GM21360 (cell line): ENCODE data around the gene OTOF.
A peak's percentile ranks its signal among the peaks of the same experiment; 100 is the strongest.

Experiments used
- ATAC-seq: cut with Tn5 transposase; IDR thresholded peaks from one replicate; pipeline ENCODE4 v1.9.1; 2021; ENCODE audit warnings: mild to moderate bottlenecking, moderate library complexity; ENCODE audit not compliant: unreplicated experiment

The OTOF gene

GRCh38 chr2:26503231-26503880, 25.4 kb upstream of the OTOF start:
- ATAC-seq, result peak; percentile 78

- ATAC-seq, result no peak
These were observed 22.5 kb upstream of the OTOF start for GRCh38 chr2:26500406-26500805.

DNA sequence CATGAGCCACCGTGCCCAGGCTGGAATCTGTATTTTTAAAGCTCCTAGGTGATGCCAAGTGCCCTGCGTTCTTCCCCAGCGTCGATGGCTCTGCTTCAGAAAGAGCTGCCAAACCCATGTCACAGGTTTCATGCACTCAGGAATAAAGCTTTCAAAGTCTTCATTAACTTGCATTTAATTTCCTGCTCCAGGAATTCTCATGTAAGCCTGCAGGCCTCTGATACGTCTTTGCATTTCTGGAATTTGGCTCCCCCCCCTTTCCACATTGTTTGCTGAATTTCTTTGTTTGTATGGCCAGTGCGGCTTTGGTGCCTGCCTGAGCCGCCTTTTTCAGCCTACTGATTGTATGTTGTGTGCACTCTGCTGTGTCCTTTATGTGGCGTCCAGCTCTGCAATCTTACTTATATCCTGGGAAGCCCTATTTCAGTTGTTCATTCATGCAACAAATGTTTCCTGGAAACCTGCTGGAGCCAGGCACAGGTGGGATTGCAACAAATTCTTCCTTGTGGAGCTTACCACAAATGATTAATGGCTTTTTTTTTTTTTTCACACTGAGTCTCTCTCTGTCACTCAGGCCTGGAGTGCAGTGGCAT, 17.9 kb upstream of the OTOF start:
- ATAC-seq, result no peak

GRCh38 chr2:26494891-26495290, 17.0 kb upstream of the OTOF start:
- ATAC-seq, result no peak

DNA sequence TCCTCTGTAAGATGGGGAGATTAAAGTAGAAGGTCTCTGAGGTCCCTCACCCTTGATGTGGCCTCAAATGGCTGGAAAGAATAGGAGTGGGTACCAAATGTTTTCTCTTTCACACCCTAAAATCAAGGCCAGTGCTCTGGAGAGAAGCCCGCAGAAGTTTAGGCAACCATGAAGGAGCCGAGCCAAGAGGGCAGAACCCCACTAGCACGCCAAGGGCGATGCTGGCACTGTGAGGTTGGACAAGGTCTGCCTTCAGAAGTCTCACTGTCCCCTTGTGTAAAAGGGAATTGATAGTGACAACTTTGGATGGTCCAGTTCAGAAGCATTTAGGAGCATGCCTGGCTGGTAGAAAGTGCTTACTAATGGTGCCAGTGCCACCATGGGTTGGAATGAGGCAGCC, 16.3 kb upstream of the OTOF start:
- ATAC-seq, result no peak

GRCh38 chr2:26493566-26493965, 15.6 kb upstream of the OTOF start:
- ATAC-seq, result no peak

- no peak for ATAC-seq
These were observed 15.0 kb upstream of the OTOF start for GRCh38 chr2:26492749-26493515.

GRCh38 chr2:26491563-26492167, 13.7 kb upstream of the OTOF start:
- ATAC-seq, result no peak

- no peak for ATAC-seq
These were observed 11.4 kb upstream of the OTOF start for GRCh38 chr2:26489213-26489850.

DNA sequence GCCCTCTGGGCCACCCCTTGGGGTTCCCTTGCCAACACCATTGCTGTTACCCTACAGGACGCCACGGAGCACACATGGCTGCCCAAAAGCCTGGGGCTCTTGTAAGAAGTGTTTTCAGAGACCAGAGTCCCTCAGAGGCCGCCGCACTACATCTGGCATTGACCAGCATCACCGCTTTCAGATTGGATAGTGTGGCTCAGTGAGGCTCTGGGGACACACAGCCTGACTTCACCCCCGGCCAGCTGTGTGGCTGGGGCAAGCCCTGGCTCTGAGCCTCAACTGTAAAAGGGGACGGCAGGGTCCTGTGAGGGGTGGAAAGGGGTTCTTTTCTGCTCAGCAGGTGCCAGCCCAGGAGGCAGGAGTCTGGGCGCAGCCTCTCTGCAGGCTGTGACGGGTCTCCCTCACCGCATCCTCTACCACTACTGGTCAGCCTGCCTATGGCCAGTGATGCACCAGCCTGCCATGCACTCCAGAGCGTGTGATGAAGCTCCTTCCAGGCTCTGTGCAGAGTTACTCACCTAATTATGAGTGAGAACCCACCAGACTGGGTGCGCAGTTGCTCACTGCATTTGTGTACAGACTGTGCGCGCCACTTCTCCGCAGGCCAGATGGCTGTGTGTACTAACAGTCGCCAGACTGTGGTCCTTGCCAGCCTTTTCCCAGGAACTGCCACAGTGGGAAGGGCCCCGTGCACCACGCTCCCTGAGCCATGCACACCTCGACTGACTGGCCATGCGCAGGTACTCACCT, 10.7 kb upstream of the OTOF start:
- no peak for ATAC-seq

GRCh38 chr2:26487192-26487591, 9.3 kb upstream of the OTOF start:
- ATAC-seq, result no peak

DNA sequence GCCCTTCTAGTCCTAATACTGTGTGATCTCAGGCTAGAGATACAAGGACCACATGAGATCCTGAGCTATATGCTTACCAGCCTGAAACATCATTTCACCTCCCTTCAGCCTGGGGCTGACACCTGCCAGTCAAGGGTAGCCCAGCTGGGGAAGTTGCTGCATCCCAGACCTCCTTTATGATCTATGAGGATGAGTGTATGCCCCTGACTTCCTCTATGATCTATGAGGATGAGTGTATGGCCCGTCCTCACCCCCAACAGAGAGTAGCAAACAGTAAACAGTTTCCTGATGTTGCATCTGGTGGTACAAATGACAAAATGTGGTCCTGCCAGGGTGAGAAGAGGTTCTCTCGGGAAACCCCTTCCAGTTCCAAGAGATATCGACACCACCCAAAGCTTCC, 8.9 kb upstream of the OTOF start:
- ATAC-seq, result no peak

GRCh38 chr2:26485725-26486418, 7.9 kb upstream of the OTOF start:
- no peak for ATAC-seq

DNA sequence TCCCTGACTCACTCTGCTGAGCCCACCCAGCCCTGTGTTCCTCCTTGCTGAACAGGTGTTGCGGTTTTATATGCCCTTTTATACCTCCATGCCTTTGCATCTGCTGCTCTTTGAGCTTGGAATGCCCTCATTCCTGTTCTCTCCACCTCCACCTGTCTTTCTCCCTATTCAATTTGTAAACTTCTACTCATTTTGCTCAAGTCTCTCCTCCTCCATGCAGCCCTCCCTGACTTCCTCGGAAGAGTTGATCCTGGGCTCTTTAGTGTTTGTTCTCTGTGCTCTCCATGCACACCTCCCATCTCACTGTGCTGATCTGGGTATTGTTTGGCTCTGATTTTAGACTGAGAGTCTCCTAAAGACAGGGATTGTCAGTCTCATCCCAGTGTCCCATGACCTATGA, 7.2 kb upstream of the OTOF start:
- no peak for ATAC-seq

GRCh38 chr2:26484579-26484978, 6.7 kb upstream of the OTOF start:
- no peak for ATAC-seq

DNA sequence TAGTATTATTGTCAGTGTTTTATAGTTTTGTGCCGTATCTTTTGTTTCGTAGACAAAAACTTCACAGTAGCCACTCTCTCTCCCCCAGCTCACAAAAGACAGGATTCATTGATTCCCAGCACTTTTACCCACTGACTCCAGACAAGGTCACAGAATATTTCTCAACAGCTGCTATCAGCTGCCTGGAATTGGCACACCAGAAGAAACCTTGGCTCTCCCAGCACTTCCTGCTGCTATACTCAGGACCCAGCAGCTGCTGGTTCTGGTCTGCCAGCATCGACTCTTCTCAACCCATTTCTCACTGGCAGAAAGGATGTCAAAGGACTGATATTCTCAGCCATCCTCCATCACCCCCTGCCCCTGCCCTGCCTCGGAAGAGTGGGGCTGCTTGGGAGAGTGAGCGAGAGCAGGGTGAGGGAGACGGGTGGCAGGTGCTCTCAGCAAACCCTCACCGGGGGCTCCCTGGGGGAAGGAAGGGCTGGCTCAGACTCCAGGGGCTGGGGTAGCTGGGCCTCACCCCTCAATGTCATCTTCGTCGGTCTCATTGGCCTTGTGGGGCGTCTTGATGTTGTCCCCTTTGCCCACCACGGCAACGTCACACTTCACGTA, 6.1 kb upstream of the OTOF start:
- no peak for ATAC-seq

GRCh38 chr2:26483516-26483915, 5.6 kb upstream of the OTOF start:
- ATAC-seq, result no peak

- no peak for ATAC-seq
These were observed 5.1 kb upstream of the OTOF start for GRCh38 chr2:26483027-26483326.

DNA sequence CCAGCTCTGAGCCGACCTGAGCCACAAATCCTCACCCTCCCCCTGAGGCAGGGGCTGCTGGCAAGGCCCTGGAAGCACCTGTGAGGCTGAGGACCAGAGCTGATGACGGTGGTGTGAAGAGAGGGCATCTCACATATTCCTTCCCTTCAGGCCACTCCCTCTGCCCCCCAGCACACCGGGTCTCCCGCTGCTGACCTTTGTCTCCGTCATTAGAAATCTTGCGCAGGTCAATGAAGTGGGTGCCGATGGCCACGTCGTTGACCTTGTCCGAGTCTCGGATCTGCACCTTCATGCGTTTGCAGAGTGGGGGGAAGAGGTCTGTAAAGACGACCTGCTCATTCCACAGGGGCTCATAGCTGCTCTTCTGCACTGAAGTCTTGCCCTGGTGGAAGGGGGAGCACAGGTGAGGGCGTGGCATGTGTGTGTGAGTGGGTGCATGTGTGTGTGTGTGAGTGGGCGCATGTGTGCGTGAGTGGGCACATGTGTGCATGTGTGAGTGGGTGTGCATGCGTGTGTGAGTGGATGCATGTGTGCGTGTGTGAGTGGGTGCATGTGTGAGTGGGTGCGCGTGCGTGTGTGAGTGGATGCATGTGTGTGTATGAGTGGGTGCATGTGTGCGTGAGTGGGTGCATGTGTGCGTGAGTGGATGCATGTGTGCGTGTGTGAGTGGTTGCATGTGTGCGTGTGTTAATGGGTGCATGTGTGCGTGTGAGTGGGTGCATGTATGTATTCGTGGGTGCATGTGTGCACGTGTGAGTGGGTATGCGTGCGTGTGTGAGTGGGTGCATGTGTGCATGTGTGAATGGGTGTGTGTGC, 4.5 kb upstream of the OTOF start:
- ATAC-seq, result no peak
